Gastrocnemius medialis (tissue), 4 donors: ENCODE measurements around the gene ADRA2A.

Experiments
- POLR2A ChIP-seq, 2 donors: fragments of 450-650 bp; IDR thresholded peaks; one replicate each; pipeline ENCODE4 v1.6.1; 2017; ENCODE audit warnings: antibody characterized with exemption in 2 of 2, mild to moderate bottlenecking in 2 of 2, moderate library complexity in 2 of 2
- TF ChIP-seq, protein P1 (sequence below), 5 experiments: fragments of 450-650 bp in 3 of 5; fragments of 200-600 bp in 2 of 5; sonication (generic) in 2 of 5; IDR thresholded peaks in 4 of 5; conservative IDR thresholded peaks in 1 of 5; 1 replicate in 4 of 5; 2 replicates in 1 of 5; pipeline ENCODE4 v1.5.1; 2016 to 2019; ENCODE audit warnings: antibody characterized with exemption in 5 of 5, mild to moderate bottlenecking in 3 of 5, moderate library complexity in 3 of 5

DNA sequence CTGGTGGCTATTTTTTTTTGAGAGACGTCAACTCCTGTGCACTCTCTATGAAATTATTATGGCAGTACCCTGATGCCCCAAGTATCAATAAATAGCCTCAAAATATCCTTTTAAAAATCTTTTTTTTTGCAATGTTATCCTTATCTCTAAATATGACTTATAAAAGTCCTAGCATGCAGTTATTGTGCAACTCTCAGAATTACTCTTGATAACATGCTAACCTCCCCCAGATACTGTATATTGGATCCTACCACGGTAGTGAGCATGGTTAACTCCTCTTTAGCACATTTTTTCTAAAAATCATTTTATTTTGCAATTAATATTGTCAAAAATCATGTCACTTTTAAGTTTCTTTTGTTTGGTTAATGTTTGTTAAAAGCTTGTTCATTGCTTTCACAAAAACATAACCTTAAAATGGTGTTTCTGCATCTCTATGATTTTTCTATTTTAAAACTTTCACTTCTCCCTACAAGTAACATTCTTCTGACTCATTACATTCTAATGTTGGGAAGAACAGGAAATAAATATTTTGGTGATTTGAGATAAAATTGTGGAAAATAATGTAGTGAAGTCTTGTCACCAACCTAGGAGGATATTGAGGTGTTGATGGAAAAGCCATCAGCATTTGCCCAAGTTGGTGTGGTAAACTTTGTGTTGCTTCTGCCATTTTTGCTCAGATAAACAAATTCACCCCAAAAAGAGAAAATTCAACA is 42.1 kb upstream of the ADRA2A start:
- TF ChIP-seq, protein P1, sequence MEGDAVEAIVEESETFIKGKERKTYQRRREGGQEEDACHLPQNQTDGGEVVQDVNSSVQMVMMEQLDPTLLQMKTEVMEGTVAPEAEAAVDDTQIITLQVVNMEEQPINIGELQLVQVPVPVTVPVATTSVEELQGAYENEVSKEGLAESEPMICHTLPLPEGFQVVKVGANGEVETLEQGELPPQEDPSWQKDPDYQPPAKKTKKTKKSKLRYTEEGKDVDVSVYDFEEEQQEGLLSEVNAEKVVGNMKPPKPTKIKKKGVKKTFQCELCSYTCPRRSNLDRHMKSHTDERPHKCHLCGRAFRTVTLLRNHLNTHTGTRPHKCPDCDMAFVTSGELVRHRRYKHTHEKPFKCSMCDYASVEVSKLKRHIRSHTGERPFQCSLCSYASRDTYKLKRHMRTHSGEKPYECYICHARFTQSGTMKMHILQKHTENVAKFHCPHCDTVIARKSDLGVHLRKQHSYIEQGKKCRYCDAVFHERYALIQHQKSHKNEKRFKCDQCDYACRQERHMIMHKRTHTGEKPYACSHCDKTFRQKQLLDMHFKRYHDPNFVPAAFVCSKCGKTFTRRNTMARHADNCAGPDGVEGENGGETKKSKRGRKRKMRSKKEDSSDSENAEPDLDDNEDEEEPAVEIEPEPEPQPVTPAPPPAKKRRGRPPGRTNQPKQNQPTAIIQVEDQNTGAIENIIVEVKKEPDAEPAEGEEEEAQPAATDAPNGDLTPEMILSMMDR (IDR thresholded peaks at IDR 0.05 in 4 of 5, conservative IDR thresholded peaks at IDR 0.05 in 1 of 5): no peak
- TF ChIP-seq POLR2A (IDR thresholded peaks at IDR 0.05): no peak
